ENCODE data around the gene OGG1.
A peak's percentile ranks its signal among the peaks of the same experiment; 100 is the strongest.

Gene OGG1

GRCh38 chr3:9703736-9704346 lies 45.9 kb upstream of the OGG1 start, which contains the start of gene CPNE9:
Gene CPNE9, plus strand, starts transcription at chr3:9703833. Its CDS starts 164 bp downstream, at chr3:9703997.
- peak; percentile 53 for ATAC-seq
- TF ChIP-seq, protein P1, sequence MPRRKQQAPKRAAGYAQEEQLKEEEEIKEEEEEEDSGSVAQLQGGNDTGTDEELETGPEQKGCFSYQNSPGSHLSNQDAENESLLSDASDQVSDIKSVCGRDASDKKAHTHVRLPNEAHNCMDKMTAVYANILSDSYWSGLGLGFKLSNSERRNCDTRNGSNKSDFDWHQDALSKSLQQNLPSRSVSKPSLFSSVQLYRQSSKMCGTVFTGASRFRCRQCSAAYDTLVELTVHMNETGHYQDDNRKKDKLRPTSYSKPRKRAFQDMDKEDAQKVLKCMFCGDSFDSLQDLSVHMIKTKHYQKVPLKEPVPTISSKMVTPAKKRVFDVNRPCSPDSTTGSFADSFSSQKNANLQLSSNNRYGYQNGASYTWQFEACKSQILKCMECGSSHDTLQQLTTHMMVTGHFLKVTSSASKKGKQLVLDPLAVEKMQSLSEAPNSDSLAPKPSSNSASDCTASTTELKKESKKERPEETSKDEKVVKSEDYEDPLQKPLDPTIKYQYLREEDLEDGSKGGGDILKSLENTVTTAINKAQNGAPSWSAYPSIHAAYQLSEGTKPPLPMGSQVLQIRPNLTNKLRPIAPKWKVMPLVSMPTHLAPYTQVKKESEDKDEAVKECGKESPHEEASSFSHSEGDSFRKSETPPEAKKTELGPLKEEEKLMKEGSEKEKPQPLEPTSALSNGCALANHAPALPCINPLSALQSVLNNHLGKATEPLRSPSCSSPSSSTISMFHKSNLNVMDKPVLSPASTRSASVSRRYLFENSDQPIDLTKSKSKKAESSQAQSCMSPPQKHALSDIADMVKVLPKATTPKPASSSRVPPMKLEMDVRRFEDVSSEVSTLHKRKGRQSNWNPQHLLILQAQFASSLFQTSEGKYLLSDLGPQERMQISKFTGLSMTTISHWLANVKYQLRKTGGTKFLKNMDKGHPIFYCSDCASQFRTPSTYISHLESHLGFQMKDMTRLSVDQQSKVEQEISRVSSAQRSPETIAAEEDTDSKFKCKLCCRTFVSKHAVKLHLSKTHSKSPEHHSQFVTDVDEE (CRISPR knock-in tag; IDR thresholded peaks at IDR 0.05) = no peak
- TF ChIP-seq GLIS3 (CRISPR knock-in tag; IDR thresholded peaks at IDR 0.05) = no peak
- no peak for TF ChIP-seq CSDC2 (CRISPR knock-in tag; IDR thresholded peaks at IDR 0.05)
- TF ChIP-seq CREB5 (CRISPR knock-in tag; IDR thresholded peaks at IDR 0.05; ENCODE audit: low read depth) = no peak
- TF ChIP-seq ZNF70 (CRISPR knock-in tag; IDR thresholded peaks at IDR 0.05) = no peak
- TF ChIP-seq SNAI2 (CRISPR knock-in tag; IDR thresholded peaks at IDR 0.05) = no peak
- TF ChIP-seq PPARA (CRISPR knock-in tag; IDR thresholded peaks at IDR 0.05; ENCODE audit: borderline replicate concordance) = no peak
- no peak for TF ChIP-seq ZFP3 (CRISPR knock-in tag; IDR thresholded peaks at IDR 0.05)
- TF ChIP-seq RARB (CRISPR knock-in tag; IDR thresholded peaks at IDR 0.05) = no peak
- TF ChIP-seq, protein P2, sequence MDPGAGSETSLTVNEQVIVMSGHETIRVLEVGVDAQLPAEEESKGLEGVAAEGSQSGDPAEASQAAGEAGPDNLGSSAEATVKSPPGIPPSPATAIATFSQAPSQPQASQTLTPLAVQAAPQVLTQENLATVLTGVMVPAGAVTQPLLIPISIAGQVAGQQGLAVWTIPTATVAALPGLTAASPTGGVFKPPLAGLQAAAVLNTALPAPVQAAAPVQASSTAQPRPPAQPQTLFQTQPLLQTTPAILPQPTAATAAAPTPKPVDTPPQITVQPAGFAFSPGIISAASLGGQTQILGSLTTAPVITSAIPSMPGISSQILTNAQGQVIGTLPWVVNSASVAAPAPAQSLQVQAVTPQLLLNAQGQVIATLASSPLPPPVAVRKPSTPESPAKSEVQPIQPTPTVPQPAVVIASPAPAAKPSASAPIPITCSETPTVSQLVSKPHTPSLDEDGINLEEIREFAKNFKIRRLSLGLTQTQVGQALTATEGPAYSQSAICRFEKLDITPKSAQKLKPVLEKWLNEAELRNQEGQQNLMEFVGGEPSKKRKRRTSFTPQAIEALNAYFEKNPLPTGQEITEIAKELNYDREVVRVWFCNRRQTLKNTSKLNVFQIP (CRISPR knock-in tag; IDR thresholded peaks at IDR 0.05; ENCODE audit: borderline replicate concordance, low read depth) = no peak
- TF ChIP-seq TCF4 (CRISPR knock-in tag; IDR thresholded peaks at IDR 0.05; ENCODE audit: borderline replicate concordance) = no peak
- no peak for TF ChIP-seq CSRNP3 (CRISPR knock-in tag; IDR thresholded peaks at IDR 0.05)

DNA sequence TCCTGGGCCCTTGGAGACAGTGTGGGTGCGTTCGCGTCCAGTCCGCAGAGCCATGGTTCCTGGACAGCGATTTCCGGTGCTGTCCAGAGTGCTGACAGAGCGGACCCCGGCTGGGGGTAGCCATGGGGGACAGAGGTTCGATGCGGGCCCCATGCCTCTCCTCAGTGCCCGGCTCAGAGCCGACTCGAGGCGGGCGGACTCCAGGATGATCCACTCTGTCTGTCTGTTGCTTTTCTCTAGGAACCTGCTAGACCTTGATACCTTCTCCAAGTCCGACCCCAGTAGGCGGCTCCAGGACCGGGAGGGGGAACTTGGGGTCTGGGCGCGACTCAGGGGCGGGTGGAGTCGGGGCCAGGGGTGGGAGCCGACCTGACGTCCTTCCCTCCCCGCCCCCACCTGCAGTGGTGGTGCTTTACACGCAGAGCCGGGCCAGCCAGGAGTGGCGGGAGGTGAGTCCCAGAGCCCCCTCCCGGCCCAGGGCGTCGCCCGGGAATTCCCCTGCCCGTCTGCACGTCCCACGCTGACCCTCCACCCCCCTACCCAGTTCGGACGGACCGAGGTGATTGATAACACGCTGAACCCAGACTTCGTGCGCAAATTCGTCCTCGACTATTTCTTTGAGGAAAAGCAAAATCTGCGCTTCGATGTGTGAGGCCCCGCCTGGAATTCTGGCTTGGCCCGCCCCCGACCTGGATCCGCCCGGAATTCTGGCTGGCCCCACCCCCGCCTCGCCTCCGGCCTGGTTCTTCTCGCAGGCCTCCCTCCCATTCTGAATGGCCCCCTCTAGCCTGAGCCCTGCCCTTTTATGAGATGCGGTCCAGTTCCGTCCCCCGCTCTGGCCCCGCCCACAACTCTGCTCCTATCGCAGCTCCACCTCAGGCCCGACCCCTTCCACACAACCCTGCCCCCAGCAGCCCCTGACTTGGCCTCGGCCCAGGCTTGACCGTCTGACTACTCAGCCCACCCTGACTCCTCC lies 45.1 kb upstream of the OGG1 start:
- TF ChIP-seq, protein P1 (CRISPR knock-in tag; IDR thresholded peaks at IDR 0.05) = no peak
- TF ChIP-seq ISL1 (CRISPR knock-in tag; IDR thresholded peaks at IDR 0.05) (peak; percentile 24; the same call in 1 of the 2 replicates), ZFP3 (CRISPR knock-in tag; IDR thresholded peaks at IDR 0.05) (0 out of 2 replicates have a peak, but pooled peaks have one; percentile 38), CSDC2 (CRISPR knock-in tag; IDR thresholded peaks at IDR 0.05) (peak; percentile 91), OSR1 (CRISPR knock-in tag; IDR thresholded peaks at IDR 0.05) (no peak)
- peak; percentile 81 for ATAC-seq

GRCh38 chr3:9710174-9710739 lies 39.5 kb upstream of the OGG1 start:
- no peak for ATAC-seq
- TF ChIP-seq ZC3H10 (CRISPR knock-in tag; IDR thresholded peaks at IDR 0.05) = no peak
- TF ChIP-seq CSRNP3 (CRISPR knock-in tag; IDR thresholded peaks at IDR 0.05) = no peak
- no peak for TF ChIP-seq ZFP30 (CRISPR knock-in tag; IDR thresholded peaks at IDR 0.05)
- TF ChIP-seq CSDC2 (CRISPR knock-in tag; IDR thresholded peaks at IDR 0.05) = no peak
- TF ChIP-seq BACH2 (CRISPR knock-in tag; IDR thresholded peaks at IDR 0.05; ENCODE audit: borderline replicate concordance) = no peak
- TF ChIP-seq, protein P2 (CRISPR knock-in tag; IDR thresholded peaks at IDR 0.05; ENCODE audit: borderline replicate concordance, low read depth) = no peak
- TF ChIP-seq ZNF70 (CRISPR knock-in tag; IDR thresholded peaks at IDR 0.05) = no peak
- no peak for TF ChIP-seq ZFP3 (CRISPR knock-in tag; IDR thresholded peaks at IDR 0.05)
- no peak for TF ChIP-seq ZNF8 (CRISPR knock-in tag; IDR thresholded peaks at IDR 0.05)
- no peak for TF ChIP-seq ESRRG (CRISPR knock-in tag; IDR thresholded peaks at IDR 0.05)
- no peak for TF ChIP-seq TCF4 (CRISPR knock-in tag; IDR thresholded peaks at IDR 0.05; ENCODE audit: borderline replicate concordance)
- no peak for TF ChIP-seq PPARA (CRISPR knock-in tag; IDR thresholded peaks at IDR 0.05; ENCODE audit: borderline replicate concordance)
- TF ChIP-seq OSR1 (CRISPR knock-in tag; IDR thresholded peaks at IDR 0.05) = no peak
- TF ChIP-seq GLIS3 (CRISPR knock-in tag; IDR thresholded peaks at IDR 0.05) = no peak
- TF ChIP-seq ZNF565 (CRISPR knock-in tag; conservative IDR thresholded peaks at IDR 0.05; ENCODE audit: low read depth) = no peak
